Lung microvascular endothelial cell (primary cell): Measurements from ENCODE around the gene NOSTRIN. TPM values are rescaled to one million over a fixed set of nuclear protein-coding genes. Genes with fewer than 3 reads are reported as not detected.
"Not testable (repeated sequence)": the region's sequence is repeated elsewhere in the genome, so short reads cannot be mapped to it uniquely, and the experiment has no call there.

Source experiments
- DNase-seq, 2 donors: peaks; one replicate each; pipeline versions ENCODE4 v3.0.0 to v3.0.0-alpha.2; 2010; ENCODE audit warnings: low read depth in 2 of 2
- total RNA-seq: library from RNA; depleted of rRNA; stranded (reverse); fragments of >200 nt; gene quantifications from 2 replicates; pipeline ENCODE4 v1.2.1, GENCODE V29; 2014

Gene NOSTRIN
- total RNA-seq, 1 donor from 2014 or later, result 0.40 TPM

DNA sequence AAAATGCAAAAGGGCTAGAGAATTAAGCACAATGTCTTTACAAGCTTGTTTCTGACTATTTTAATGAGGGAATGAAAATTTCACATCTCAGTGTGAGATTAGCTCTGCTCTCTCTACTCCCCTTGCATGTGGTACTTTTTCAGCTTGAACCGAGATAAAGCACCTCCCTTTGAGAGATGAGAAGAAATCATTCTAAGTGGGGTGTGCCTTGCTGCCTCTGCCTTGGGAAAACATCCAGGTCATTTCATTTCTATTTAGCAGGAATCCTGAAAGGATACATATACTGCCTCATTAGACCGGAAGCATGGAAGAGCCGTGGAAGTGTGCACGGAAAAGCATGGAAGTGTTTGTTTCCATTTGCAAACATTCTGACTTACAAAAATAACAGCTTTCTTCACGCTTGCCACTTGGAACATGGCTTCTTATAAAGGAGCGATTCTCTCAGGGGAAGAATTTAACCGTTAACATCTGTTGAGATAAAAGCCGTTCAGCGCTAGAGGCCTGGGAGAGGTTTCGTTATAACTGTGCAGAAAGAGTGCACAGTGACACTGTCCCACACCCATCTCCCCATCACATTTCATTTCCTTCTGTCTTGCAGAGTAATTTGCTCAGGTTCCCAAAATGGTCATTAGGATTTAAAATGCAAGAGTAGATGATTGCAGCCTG is 16.7 kb downstream of the NOSTRIN start:
- DNase-seq, result no peak

DNA sequence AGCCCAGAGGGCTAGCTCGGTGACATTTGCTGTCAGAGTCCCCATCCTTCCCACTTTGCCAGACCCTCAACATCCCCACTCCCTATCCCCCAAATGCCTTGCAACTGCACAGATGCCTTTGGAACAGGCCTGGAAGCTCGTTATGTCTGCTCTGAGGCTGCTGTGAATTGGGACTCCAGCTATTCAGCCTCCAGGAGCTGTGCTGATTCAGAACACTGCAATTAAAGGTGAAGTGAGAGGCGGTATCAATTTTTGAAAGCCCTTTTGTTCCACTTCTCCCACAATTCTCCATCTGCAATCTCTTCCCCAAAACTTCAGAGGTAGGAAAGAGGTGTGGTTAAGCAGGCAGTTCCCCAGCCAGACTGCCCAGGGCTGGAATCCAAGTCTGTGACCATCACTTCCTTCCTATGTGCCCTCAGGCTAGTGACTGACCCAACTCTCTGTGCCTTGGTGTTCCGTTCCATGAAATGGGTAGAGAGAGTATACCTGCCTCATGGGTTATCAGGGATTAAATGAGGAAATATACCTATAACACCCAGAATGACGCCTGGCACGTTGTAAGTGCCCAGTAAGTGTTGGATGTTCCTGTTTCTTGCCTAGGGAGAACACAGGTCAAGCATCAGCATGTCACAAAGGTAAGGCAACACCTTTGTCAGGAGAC is 17.5 kb downstream of the NOSTRIN start:
- no peak for DNase-seq

DNA sequence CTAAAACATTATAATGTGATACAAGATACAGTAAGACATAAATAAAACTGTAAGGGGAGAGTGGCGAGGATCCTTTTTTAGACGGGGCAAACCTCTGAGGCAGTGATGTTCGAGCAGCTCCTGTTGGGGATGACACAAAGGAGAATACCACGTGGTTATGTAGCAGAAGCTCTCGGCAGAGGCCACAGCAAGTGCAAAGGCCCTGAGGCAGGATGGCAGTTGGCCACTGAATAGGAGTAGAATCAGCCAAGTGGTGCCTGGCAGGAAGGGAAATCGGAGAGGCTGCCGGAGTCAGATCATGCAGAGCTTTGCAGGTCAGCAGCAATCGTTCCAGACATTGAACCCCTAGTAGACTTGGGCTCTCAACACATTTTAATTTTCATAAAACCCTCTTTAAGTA is 19.1 kb downstream of the NOSTRIN start:
- no peak for DNase-seq

DNA sequence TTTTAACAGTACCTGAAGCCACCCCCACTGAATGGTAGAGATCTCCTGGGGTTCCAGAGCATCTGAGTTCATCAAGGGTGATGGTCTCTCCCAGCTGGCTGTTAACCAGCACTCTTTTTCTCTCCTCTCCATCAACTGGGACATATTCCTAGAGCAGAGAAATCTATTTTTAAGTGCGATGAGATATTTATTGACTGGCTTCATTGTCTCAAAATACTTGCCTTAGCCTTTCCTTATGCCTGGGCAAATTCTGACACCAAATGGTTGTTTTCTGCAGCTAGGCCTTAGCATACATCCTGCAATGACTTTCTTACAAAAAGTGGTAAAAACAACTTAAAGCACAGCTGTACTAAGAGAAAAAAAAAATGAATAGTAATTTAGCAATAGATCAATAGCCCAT is 19.6 kb downstream of the NOSTRIN start:
- DNase-seq, result no peak

DNA sequence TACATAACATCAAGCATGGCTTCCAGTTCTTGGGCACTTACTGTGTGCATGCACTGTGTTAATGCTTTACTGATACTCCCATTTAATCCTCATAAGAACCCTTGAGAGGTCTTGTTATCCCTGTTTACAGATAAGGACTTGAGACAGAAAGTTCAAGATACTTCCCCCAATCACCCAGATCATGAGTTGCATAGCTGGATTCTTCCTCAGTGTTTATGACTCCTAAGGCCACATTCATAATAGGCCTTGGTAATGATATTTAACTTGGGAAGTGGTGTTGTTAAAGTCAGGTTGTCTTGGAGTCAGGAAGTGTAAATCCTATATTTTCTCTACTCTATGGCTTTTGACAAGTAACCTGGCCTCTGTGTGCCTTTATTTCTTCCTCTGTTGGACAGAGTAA is 22.7 kb downstream of the NOSTRIN start:
- DNase-seq, result no peak

DNA sequence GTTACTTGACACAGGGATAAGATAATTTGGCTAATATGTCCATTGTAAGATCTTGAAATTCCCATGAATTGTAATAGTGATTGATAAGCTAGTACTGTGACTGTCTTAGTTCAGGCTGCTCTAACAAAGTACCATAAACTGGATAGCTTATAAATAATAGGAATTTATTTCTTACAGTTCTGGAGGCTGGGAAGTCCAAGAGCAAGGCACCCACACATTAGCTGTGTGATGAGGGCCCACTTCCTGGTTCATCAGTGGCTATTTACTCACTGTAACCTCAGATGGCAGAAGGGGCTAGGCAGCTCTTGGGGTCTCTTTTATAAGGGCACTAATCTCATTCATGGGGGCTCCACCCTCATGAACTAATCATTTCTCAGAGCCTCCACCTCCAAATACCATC is 28.5 kb downstream of the NOSTRIN start:
- DNase-seq, result no peak

DNA sequence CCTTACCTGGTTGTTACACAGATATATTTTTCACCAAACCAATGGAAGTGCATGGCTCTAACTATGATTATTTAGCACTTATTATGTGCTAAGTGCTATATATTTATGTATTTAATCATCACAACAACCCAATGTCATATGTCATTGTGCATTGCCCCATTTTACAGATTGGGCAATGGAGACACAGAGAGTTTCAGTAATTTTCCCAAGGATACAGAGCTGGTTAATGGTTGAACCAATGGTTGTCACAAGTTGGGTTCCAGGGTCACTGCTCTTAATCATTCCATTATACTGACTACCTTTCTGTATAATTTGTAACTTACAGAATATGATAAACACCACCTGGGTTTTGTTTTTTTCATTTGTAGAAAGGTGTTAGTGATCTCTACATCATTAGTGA is 29.2 kb downstream of the NOSTRIN start:
- no peak for DNase-seq

DNA sequence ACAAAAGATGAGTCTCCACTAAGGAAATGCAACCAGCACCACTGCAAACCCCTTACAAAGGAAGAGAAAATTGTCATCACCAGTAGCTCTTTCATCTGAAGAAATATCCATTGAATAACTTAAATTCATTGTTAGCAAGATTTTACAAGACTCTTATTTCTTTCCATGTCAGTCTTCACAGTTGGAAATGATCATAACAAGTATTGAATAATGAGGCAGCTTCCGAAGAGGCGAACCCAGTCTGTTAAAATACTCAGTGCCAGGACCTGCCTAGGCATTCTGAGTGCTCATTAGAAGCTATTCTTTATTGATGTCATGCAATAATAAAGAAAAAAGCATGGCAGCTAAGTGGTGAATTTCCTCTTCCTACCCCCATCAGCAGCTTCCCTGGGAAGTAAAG is 33.5 kb downstream of the NOSTRIN start:
- no peak for DNase-seq

DNA sequence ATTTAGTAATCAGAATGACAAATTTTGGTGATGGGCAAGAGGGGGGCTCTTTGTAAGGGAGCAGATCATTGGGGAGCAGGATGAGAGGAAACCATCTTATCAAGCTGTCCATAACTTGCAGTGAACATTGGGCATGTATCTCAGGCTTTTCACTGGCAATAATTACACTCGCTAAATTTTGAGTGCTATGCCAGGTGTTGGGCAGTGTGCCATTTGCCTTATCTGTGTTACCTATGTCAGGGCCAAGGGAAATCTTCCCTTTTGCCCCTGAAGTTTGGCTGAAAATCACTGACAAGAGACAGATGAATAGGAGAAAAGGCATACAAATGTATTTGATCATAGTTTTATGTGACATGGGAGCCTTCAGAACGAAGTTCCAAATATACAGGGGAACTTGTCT is 39.0 kb downstream of the NOSTRIN start:
- no peak for DNase-seq

DNA sequence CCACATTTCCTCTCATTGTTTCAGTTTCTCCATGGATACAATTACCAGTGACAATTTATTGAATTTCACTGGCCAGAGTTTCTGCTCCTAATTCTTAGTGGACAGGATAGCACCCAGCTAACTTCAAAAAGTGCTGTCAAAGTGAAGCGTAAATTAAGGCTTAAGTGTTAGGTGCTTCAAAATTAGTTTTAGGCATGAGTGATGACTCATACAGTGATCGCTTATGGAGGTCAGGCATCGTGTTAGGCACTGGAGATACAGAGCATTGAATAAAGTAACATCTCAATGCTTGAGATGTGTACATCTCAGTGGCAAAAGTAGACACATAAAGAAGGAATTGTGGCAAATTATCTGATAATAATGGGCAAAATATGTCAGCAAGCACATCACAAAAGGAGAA is 40.8 kb downstream of the NOSTRIN start:
- no peak for DNase-seq

DNA sequence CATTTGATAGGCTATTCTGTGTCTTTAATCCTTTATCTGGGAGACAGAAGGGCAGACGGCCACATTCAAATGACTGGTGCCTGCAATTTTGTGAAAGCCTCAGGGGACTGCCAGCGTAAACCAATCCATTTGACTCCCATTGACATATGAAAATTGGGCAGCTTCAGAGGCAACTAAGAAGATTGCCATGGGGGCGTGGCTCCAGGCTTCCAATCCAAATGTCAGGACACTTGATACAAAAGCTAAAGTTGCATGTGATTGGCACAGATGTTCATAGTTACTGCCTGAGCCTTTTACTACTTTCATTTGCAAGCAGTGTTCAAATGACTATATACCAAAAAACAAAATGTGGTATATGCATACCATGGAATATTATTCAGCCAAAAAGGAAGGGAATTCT is 45.8 kb downstream of the NOSTRIN start:
- DNase-seq, result no peak

DNA sequence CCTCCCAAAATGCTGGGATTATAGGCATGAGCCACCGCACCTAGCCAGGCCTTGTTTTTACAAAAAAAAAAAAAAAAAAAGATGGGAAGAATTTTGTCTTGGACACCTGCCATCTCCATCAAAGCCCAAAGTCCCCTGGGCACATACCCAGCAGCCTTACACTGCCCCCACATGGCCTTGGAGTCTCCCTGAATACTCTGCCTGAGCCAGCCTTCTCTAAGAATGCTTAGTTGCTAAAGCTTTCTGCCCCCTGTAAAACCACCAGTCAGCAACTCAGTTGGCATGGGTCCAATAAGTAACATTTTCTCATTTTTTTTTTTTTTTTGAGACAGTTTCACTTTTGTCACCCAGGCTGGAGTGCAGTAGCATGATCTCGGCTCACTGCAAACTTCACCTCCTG is 47.2 kb downstream of the NOSTRIN start:
- DNase-seq, result peak; percentile 35 to 66

DNA sequence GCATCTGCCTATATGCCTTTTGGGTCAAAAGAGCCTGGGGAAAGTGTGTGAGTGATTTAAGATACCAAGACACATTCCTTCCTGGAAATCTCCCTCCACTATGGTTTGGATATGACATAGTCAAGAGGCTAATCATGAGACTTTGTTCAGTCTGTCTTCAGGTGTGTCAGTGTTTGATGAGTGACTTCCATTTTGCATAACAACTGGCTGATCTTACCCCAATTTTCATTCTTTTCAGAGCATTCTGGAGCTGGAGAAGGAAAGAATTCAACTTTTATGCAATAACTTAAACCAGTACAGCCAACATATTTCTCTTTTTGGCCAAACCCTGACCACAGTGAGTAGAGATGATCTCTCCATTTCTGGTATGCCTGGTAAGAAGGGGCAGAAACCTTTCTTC is 48.4 kb downstream of the NOSTRIN start:
- no peak for DNase-seq

DNA sequence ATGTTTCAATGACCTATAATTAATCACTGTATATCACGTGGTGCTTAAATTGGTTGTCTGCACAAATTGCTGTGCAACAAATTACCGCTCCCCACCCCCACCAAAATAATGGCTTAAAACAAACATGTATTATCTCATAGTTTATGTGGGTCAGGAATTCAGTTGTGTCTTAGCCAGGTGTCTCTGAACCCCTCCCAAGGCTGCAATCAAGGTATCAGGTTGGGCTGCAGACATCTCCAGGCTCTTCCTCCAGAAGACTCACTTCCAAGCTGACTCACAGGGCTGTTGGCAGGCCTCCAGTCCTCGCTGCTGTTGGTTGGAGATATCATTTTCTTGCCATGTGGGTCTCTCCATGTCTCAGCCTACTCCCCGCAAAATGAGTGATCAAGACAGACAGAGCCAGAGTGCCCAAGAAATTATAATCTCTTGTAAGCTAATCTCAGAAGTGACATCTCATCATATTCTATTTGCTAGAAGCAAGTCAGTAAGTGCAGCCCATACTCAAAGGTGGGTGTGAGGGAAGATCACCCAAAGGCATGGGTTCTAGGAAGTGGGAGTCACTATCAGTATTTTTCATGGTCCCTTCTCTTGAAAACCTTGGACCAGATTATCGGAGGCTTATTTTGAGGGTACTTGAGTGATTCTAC is 49.4 kb downstream of the NOSTRIN start:
- peak; percentile 16 to 92 for DNase-seq

DNA sequence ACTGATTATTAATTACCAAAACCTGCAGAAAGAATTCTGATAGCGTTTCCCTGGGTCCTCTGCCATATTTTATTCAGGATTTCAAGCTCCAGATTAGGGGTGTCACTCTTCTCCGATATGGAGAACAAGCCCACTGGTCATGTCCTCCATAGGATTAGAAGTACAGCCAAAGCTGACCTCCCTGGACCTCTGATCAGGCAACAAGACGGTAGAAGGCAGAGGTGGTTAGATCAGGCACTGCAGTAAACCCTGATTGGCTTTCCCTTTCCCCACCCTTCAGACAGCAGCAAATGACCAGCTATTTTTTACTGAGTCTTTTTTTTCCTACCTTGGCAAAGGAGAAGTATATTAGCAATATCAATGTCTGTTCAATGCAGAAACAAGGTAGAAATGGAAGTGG is 50.0 kb downstream of the NOSTRIN start:
- DNase-seq, result no peak

DNA sequence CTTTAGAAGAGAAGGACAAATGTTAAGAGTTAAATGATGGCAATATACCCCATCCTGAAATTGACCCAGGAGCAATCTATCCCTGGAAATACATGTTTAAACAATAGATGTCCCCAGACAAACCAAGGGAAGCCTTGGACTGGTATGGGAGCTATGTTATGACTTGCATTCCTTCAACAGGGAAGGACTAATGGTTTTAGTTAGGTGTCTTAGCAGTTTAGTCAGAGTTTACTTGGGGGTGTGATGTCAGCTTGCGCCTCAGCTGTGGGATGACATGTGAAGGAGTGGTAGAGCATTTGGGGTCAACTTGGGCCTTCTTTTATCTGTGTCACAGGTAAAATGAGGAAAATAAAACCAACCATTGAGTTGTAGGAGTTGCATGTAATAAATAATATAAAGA is 51.0 kb downstream of the NOSTRIN start:
- no peak for DNase-seq

DNA sequence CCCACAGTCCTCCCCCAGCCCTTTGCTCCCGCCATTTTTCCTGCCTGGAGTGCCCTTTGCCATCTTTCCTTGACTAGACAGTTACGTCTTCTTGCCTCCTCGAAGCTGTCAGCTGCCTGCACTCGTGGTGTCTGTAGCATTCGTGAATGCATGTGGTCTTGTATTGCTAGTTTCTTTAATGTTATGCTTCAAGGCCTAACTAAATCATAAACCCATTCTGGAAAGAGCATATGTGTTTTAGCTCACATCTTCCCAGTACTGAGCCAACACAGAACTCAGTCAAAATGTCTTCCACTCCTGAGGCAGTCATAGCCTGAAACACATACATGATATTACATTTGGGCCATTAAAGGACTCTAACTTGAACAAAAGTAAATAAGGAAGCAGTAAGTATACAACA is 52.2 kb downstream of the NOSTRIN start:
- DNase-seq, result no peak

DNA sequence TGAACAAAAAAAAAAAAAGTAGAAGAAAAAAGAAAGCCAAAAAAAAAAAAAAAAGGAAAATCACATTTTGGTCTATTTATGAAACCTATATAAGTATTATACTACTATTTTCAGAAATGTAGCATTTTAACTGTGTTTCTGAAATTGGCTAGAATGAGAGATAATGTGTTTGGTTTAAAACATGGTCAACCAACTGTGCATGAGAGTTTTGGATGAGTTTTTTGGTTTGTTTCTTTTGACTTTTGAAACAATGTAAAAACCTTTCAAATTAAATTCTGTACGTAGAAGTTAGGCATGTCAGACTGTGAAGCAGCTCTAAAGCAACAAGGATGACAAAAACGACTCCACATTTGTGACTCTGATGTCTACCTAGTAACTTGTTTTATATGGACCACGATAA is 53.2 kb downstream of the NOSTRIN start:
- no peak for DNase-seq

DNA sequence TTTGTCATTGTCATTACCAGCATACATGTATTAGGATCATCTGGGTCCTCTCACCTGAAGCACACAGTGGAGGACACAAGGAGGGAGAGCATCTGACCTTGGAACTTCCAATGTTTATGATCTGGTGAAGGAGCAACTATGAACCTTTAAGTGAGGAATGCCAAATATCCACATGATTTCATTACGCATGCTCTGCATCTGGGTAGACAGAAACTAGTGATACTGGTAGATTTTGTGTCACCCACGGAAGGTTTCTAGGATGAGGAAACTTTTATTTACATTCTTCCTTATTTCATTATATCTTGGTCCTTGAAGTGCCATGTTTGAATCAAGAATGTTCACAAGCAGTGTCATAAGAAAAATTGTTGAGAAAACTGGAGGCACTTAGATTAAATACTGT is 55.7 kb downstream of the NOSTRIN start:
- DNase-seq, result no peak

DNA sequence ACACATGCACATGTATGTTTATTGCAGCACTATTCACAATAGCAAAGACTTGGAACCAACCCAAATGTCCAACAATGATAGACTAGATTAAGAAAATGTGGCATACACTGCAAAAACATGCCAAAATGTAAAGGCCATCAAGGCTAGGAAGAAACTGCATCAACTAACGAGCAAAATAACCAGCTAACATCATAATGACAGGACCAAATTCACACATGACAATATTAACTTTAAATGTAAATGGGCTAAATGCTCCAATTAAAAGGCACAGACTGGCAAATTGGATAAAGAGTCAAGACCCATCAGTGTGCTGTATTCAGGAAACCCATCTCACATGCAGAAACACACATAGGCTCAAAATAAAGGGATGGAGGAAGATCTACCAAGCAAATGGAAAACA is 64.7 kb downstream of the NOSTRIN start:
- not testable (repeated sequence) for DNase-seq

DNA sequence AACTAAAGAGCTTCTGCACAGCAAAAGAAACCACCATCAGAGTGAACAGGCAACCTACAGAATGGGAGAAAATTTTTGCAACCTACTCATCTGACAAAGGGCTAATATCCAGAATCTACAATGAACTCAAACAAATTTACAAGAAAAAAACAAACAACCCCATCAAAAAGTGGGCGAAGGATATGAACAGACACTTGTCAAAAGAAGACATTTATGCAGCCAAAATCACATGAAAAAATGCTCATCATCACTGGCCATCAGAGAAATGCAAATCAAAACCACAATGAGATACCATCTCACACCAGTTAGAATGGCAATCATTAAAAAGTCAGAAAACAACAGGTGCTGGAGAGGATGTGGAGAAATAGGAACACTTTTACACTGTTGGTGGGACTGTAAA is 67.9 kb downstream of the NOSTRIN start:
- not testable (repeated sequence) for DNase-seq

DNA sequence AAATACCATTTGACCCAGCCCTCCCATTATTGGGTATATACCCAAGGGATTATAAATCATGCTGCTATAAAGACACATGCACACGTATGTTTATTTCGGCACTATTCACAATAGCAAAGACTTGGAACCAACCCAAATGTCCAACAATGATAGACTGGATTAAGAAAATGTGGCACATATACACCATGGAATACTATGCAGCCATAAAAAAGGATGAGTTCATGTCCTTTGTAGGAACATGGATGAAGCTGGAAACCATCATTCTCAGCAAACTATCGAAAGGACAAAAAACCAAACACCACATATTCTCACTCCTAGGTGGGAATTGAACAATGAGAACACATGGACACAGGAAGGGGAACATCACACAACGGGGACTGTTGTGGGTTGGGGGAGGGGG is 68.4 kb downstream of the NOSTRIN start:
- not testable (repeated sequence) for DNase-seq
